ENCODE measurements around the gene PTPN11. TPM values are rescaled to one million over a fixed set of nuclear protein-coding genes. Genes with fewer than 3 reads are reported as not detected.

PTPN11 gene
- total RNA-seq, 1 experiment from 2014 or later, result 153 TPM

GRCh38 chr12:112528521-112528920 lies 109.8 kb downstream of the PTPN11 start:
- no peaks in the 10 kb centered on the region for H3K36me3 ChIP-seq (ENCODE audit: control insufficient read depth, insufficient read depth, low read length)
- H3K9me3 ChIP-seq, result no peaks in the 10 kb centered on the region
- no peak overlapping the region for H3K4me3 ChIP-seq (ENCODE audit: low read depth, low read length)
- Mint-ChIP-seq H3K27me3 (ENCODE audit: insufficient read depth, unreplicated experiment) (peaks cover 6% of the 10 kb centered on the region), H3K4me1 (ENCODE audit: low read depth, unreplicated experiment) (no peaks in the 10 kb centered on the region), H3K27ac (ENCODE audit: unreplicated experiment) (no peak overlapping the region), H3K9me3 (ENCODE audit: unreplicated experiment) (no peaks in the 10 kb centered on the region), H3K4me3 (ENCODE audit: unreplicated experiment) (no peak overlapping the region), H3K36me3 (ENCODE audit: insufficient read depth, unreplicated experiment) (no peaks in the 10 kb centered on the region)
- H3K4me1 ChIP-seq, result no peaks in the 10 kb centered on the region
- H3K27me3 ChIP-seq (replicated peaks; ENCODE audit: control insufficient read depth, insufficient read depth, low read length), result no peaks in the 10 kb centered on the region
- intact Hi-C loops (cut with micrococcal nuclease; ENCODE audit: unreplicated experiment), result no loop called here
- no peak for DNase-seq
- CTCF ChIA-PET, result no interaction called here
- BruUV-seq (replicated peaks), result no TSS peak
- no peak for TF ChIP-seq CTCF (IDR thresholded peaks at IDR 0.05; ENCODE audit: insufficient read depth in 1 of 2, low read depth in 1 of 2, low read length in 1 of 2, severe bottlenecking in 1 of 2, unreplicated experiment in 1 of 2)
- POLR2A ChIA-PET, result no interaction called here

- Histone ChIP-seq H3K4me1 (no peaks in the 10 kb centered on the region), H3K4me3 (ENCODE audit: low read depth, low read length) (no peak overlapping the region), H3K9me3 (no peaks in the 10 kb centered on the region), H3K36me3 (ENCODE audit: control insufficient read depth, insufficient read depth, low read length) (no peaks in the 10 kb centered on the region), H3K27me3 (replicated peaks; ENCODE audit: control insufficient read depth, insufficient read depth, low read length) (no peaks in the 10 kb centered on the region)
- peaks cover 7% of the 10 kb centered on the region for H3K4me1 Mint-ChIP-seq (ENCODE audit: low read depth, unreplicated experiment)
- DNase-seq, result no peak
- TF ChIP-seq CTCF (IDR thresholded peaks at IDR 0.05; ENCODE audit: insufficient read depth in 1 of 2, low read depth in 1 of 2, low read length in 1 of 2, severe bottlenecking in 1 of 2, unreplicated experiment in 1 of 2), result no peak
- H3K4me3 Mint-ChIP-seq (ENCODE audit: unreplicated experiment), result no peak overlapping the region
- H3K9me3 Mint-ChIP-seq (ENCODE audit: unreplicated experiment), result no peaks in the 10 kb centered on the region
- ChIA-PET CTCF (no interaction called here), POLR2A (no interaction called here)
- peaks cover 3% of the 10 kb centered on the region for H3K27me3 Mint-ChIP-seq (ENCODE audit: insufficient read depth, unreplicated experiment)
- BruUV-seq (replicated peaks), result no TSS peak
- no peaks in the 10 kb centered on the region for H3K36me3 Mint-ChIP-seq (ENCODE audit: insufficient read depth, unreplicated experiment)
- intact Hi-C loops (cut with micrococcal nuclease; ENCODE audit: unreplicated experiment), result no loop called here
- no peak overlapping the region for H3K27ac Mint-ChIP-seq (ENCODE audit: unreplicated experiment)
These were observed 112.2 kb downstream of the PTPN11 start for GRCh38 chr12:112530941-112531340.

GRCh38 chr12:112532106-112532505 lies 113.4 kb downstream of the PTPN11 start:
- intact Hi-C loops (cut with micrococcal nuclease; ENCODE audit: unreplicated experiment), result no loop called here
- H3K27me3 Mint-ChIP-seq (ENCODE audit: insufficient read depth, unreplicated experiment), result peaks cover 3% of the 10 kb centered on the region
- ChIA-PET POLR2A (no interaction called here), CTCF (no interaction called here)
- no peak overlapping the region for H3K27ac Mint-ChIP-seq (ENCODE audit: unreplicated experiment)
- no peak overlapping the region for H3K4me3 Mint-ChIP-seq (ENCODE audit: unreplicated experiment)
- Histone ChIP-seq H3K9me3 (no peaks in the 10 kb centered on the region), H3K4me3 (ENCODE audit: low read depth, low read length) (no peak overlapping the region), H3K4me1 (no peaks in the 10 kb centered on the region), H3K36me3 (ENCODE audit: control insufficient read depth, insufficient read depth, low read length) (no peaks in the 10 kb centered on the region), H3K27me3 (replicated peaks; ENCODE audit: control insufficient read depth, insufficient read depth, low read length) (no peaks in the 10 kb centered on the region)
- H3K36me3 Mint-ChIP-seq (ENCODE audit: insufficient read depth, unreplicated experiment), result no peaks in the 10 kb centered on the region
- H3K9me3 Mint-ChIP-seq (ENCODE audit: unreplicated experiment), result no peaks in the 10 kb centered on the region
- TF ChIP-seq CTCF (IDR thresholded peaks at IDR 0.05; ENCODE audit: insufficient read depth in 1 of 2, low read depth in 1 of 2, low read length in 1 of 2, severe bottlenecking in 1 of 2, unreplicated experiment in 1 of 2), result no peak
- DNase-seq, result no peak
- peaks cover 7% of the 10 kb centered on the region for H3K4me1 Mint-ChIP-seq (ENCODE audit: low read depth, unreplicated experiment)
- BruUV-seq (replicated peaks), result no TSS peak
